Body of pancreas (tissue), 4 donors: Measurements from ENCODE around the gene OR1I1.

Source experiments
- POLR2A ChIP-seq, 3 donors: fragments of 450-650 bp; IDR thresholded peaks; one replicate each; pipeline ENCODE4 v1.6.1; 2016; ENCODE audit warnings: antibody characterized with exemption in 3 of 3, mild to moderate bottlenecking in 2 of 3
- TF ChIP-seq, protein P1 (sequence below), 7 experiments: fragments of 450-650 bp in 4 of 7; fragments of 200-600 bp in 3 of 7; sonication (generic) in 3 of 7; IDR thresholded peaks; one replicate each; pipeline ENCODE4 v1.5.1; 2016 to 2019; ENCODE audit warnings: antibody characterized with exemption in 7 of 7

DNA sequence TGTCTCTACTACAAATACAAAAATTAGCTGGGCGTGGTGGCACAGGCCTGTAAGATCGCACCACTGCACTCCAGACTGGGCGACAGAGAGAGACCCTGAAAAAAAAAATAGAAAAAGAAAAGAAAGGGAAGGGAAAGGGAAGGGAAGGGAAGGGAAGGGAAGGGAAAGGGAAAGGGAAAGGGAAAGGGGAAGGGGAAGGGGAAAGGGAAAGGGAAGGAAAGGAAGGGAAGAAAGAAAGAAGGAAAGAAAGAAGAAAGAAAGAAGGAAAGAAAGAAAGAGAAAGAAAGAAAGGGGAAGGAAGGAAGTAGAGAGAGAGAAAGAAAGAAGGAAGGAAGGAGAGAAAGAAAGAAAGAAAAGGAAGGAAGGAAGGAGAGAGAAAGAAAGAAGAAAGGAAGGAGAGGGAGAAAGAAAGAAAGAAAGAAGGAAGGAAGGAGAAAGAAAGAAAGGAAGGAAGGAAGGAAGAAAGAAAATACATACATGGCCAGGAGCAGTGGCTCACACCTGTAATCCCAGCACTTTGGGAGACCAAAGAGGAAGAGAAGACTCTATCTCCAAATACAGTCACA, 17.1 kb downstream of the OR1I1 start:
- TF ChIP-seq, protein P1, sequence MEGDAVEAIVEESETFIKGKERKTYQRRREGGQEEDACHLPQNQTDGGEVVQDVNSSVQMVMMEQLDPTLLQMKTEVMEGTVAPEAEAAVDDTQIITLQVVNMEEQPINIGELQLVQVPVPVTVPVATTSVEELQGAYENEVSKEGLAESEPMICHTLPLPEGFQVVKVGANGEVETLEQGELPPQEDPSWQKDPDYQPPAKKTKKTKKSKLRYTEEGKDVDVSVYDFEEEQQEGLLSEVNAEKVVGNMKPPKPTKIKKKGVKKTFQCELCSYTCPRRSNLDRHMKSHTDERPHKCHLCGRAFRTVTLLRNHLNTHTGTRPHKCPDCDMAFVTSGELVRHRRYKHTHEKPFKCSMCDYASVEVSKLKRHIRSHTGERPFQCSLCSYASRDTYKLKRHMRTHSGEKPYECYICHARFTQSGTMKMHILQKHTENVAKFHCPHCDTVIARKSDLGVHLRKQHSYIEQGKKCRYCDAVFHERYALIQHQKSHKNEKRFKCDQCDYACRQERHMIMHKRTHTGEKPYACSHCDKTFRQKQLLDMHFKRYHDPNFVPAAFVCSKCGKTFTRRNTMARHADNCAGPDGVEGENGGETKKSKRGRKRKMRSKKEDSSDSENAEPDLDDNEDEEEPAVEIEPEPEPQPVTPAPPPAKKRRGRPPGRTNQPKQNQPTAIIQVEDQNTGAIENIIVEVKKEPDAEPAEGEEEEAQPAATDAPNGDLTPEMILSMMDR (IDR thresholded peaks at IDR 0.05), result no peak
- TF ChIP-seq POLR2A (IDR thresholded peaks at IDR 0.05), result no peak
